Measurements from ENCODE around the gene CDC16.

CDC16 gene

GRCh38 chr13:114228176-114228575 lies 6.5 kb upstream of the CDC16 start:
- H3K4me3 ChIP-seq (ENCODE audit: low read depth, low read length), result no peak overlapping the region
- no peak for TF ChIP-seq ZNF335 (tag by site-specific recombination; conservative IDR thresholded peaks at IDR 0.05)
- no peak for TF ChIP-seq ZNF391 (tag by site-specific recombination; IDR thresholded peaks at IDR 0.05; ENCODE audit: borderline replicate concordance, low read depth)
- no peak for TF ChIP-seq ZNF302 (tag by site-specific recombination; IDR thresholded peaks at IDR 0.05; ENCODE audit: low read depth)
- no peak for TF ChIP-seq GLIS1 (tag by site-specific recombination; IDR thresholded peaks at IDR 0.05)
- TF ChIP-seq TSHZ1 (tag by site-specific recombination; IDR thresholded peaks at IDR 0.05; ENCODE audit: borderline replicate concordance), result no peak
- H3K9me3 ChIP-seq (ENCODE audit: control insufficient read depth, insufficient read depth, low read depth, low read length), result no peaks in the 10 kb centered on the region
- no peaks in the 10 kb centered on the region for H3K36me3 ChIP-seq (ENCODE audit: control insufficient read depth in 2 of 2, insufficient read depth in 1 of 2, low read length in 2 of 2)
- ChIA-PET CTCF (interaction anchor here (0.6 to 0.8 kb wide), 4 partner anchors 9 to 407 kb away, joined by 3 to 4 read pairs (median 3); no protein-coding TSS in a partner anchor), POLR2A (no interaction called here)
- no peak overlapping the region for H3K27ac ChIP-seq (ENCODE audit: extremely low read depth, low read depth, low read length)
- no peaks in the 10 kb centered on the region for H3K4me1 ChIP-seq (ENCODE audit: control insufficient read depth, insufficient read depth, low read length)

GRCh38 chr13:114229506-114229905 lies 5.2 kb upstream of the CDC16 start:
- no peaks in the 10 kb centered on the region for H3K4me1 ChIP-seq (ENCODE audit: control insufficient read depth, insufficient read depth, low read length)
- no peak for TF ChIP-seq GLIS1 (tag by site-specific recombination; IDR thresholded peaks at IDR 0.05)
- TF ChIP-seq EGR2 (tag by site-specific recombination; IDR thresholded peaks at IDR 0.05; ENCODE audit: low read depth), result no peak
- TF ChIP-seq ZNF624 (tag by site-specific recombination; IDR thresholded peaks at IDR 0.05), result no peak
- TF ChIP-seq ZNF148 (tag by site-specific recombination; IDR thresholded peaks at IDR 0.05; ENCODE audit: borderline replicate concordance), result no peak
- TF ChIP-seq ZNF19 (tag by site-specific recombination; IDR thresholded peaks at IDR 0.05; ENCODE audit: low read depth), result no peak
- no peak for TF ChIP-seq ZNF560 (tag by site-specific recombination; IDR thresholded peaks at IDR 0.05; ENCODE audit: borderline replicate concordance)
- TF ChIP-seq ZNF621 (tag by site-specific recombination; IDR thresholded peaks at IDR 0.05), result no peak
- no peak for TF ChIP-seq ZBTB17 (tag by site-specific recombination; IDR thresholded peaks at IDR 0.05)
- TF ChIP-seq SALL2 (tag by site-specific recombination; IDR thresholded peaks at IDR 0.05; ENCODE audit: borderline replicate concordance), result no peak
- no peak for TF ChIP-seq REST (tag by site-specific recombination; IDR thresholded peaks at IDR 0.05)
- no peak for TF ChIP-seq ZBTB44 (tag by site-specific recombination; IDR thresholded peaks at IDR 0.05)
- TF ChIP-seq ZNF274 (IDR thresholded peaks at IDR 0.05; ENCODE audit: low read length), result no peak
- TF ChIP-seq ZNF274 (tag by site-specific recombination; IDR thresholded peaks at IDR 0.05; ENCODE audit: borderline replicate concordance), result no peak
- no peak for TF ChIP-seq ZFP69B (tag by site-specific recombination; IDR thresholded peaks at IDR 0.05)
- no peak for TF ChIP-seq ZBTB48 (tag by site-specific recombination; IDR thresholded peaks at IDR 0.05)
- TF ChIP-seq REPIN1 (tag by site-specific recombination; IDR thresholded peaks at IDR 0.05; ENCODE audit: low read depth), result no peak
- no peak overlapping the region for H3K4me3 ChIP-seq (ENCODE audit: low read depth, low read length)
- ChIA-PET CTCF (no interaction called here), POLR2A (no interaction called here)
- no peaks in the 10 kb centered on the region for H3K36me3 ChIP-seq (ENCODE audit: control insufficient read depth in 2 of 2, insufficient read depth in 1 of 2, low read length in 2 of 2)
- no peak overlapping the region for H3K27ac ChIP-seq (ENCODE audit: extremely low read depth, low read depth, low read length)
- no peaks in the 10 kb centered on the region for H3K9me3 ChIP-seq (ENCODE audit: control insufficient read depth, insufficient read depth, low read depth, low read length)
